HCT116 (cell line): ENCODE results near the gene TAGLN3. TPM values are rescaled to one million over a fixed set of nuclear protein-coding genes. Genes with fewer than 3 reads are reported as not detected.

Experiments
- ATAC-seq: fragments of 200-7000 bp; cut with Tn5 transposase; 2 replicates; pipeline ENCODE4 v1.9.1; 2020; ENCODE audit warnings: mild to moderate bottlenecking, moderate library complexity
- BruUV-seq: library from RNA; stranded (reverse); fragments of 400-500 nt; replicated peaks from 2 replicates; lab custom pipeline; 2021; lab: Mats Ljungman, UMichigan
- CTCF ChIA-PET: fragments of 300-600 bp; sonication (Branson Sonifier 250); formaldehyde crosslinking; loops from one replicate; lab custom pipeline; 2021; ENCODE audit warnings: antibody characterized with exemption; lab: Charles Lee
- POLR2A ChIA-PET: fragments of 300-600, 350-600 bp; sonication (Branson Sonifier 250); formaldehyde crosslinking; loops from one replicate; lab custom pipeline; 2021; ENCODE audit warnings: antibody characterized with exemption; lab: Charles Lee
- RAD21 ChIA-PET, 2 experiments: fragments of 300-600 bp; sonication (Branson Sonifier 250); formaldehyde crosslinking; loops; one replicate each; lab custom pipeline; 2023; ENCODE audit warnings: low total read pairs in 2 of 2; ENCODE audit not compliant: uncharacterized antibody in 2 of 2, unreplicated experiment in 2 of 2, low non-redundant PET in 1 of 2; lab: Charles Lee
- DNase-seq: peaks from one replicate; pipeline ENCODE4 v3.0.0-alpha.2; 2010; ENCODE audit warnings: low read depth, low spot score
- H2AFZ ChIP-seq: fragments of 200-600 bp; shearing (Covaris generic), sonication (generic); 2 replicates; pipeline ENCODE4 v1.6.1; 2017; ENCODE audit warnings: low read depth, mixed run types, mixed read lengths, antibody characterized with exemption, low read length; ENCODE audit not compliant: poor library complexity, severe bottlenecking
- H3K27ac ChIP-seq: 2 replicates; pipeline ENCODE4 v1.5.1; 2012; ENCODE audit warnings: low read depth, low read length
- H3K27me3 ChIP-seq: fragments of 200-600 bp; sonication (generic); 2 replicates; pipeline ENCODE4 v1.6.1; 2016; ENCODE audit warnings: mixed run types, low read length, mixed read lengths; ENCODE audit not compliant: insufficient read depth
- H3K36me3 ChIP-seq, 2 experiments: fragments of 200-500 bp in 1 of 2; fragments of 200-600 bp in 1 of 2; sonication (Bioruptor generic) in 1 of 2; sonication (generic) in 1 of 2; 2 replicates each; pipeline versions ENCODE4 v1.5.1 to v1.6.1; 2014 to 2016; ENCODE audit warnings: low read length in 2 of 2, inconsistent platforms in 1 of 2, mixed read lengths in 1 of 2, mixed run types in 1 of 2; ENCODE audit not compliant: insufficient read depth in 2 of 2, control insufficient read depth in 1 of 2
- H3K4me1 ChIP-seq, 2 experiments: fragments of 200-600 bp in 1 of 2; sonication (generic) in 1 of 2; 2 replicates each; pipeline versions ENCODE4 v1.5.1 to v1.6.1; 2012 to 2017; ENCODE audit warnings: low read length in 2 of 2, inconsistent platforms in 1 of 2, mild to moderate bottlenecking in 1 of 2, mixed read lengths in 1 of 2, mixed run types in 1 of 2, moderate library complexity in 1 of 2; ENCODE audit not compliant: insufficient read depth in 2 of 2, control insufficient read depth in 1 of 2
- H3K4me2 ChIP-seq: fragments of 200-600 bp; sonication (generic); 2 replicates; pipeline ENCODE4 v1.6.1; 2017; ENCODE audit warnings: mixed run types, low read length, mixed read lengths
- H3K4me3 ChIP-seq, 2 experiments: fragments of 200-600 bp in 1 of 2; sonication (generic) in 1 of 2; replicated peaks in 1 of 2; 2 replicates each; pipeline ENCODE4 v1.5.1; 2011 to 2016; ENCODE audit warnings: low read length in 2 of 2, control low read depth in 1 of 2, low read depth in 1 of 2, mild to moderate bottlenecking in 1 of 2, mixed read lengths in 1 of 2, mixed run types in 1 of 2
- H3K79me2 ChIP-seq: fragments of 200-600 bp; sonication (generic); 2 replicates; pipeline ENCODE4 v1.6.1; 2017; ENCODE audit warnings: mild to moderate bottlenecking, mixed run types, low read length, moderate library complexity, mixed read lengths; ENCODE audit not compliant: insufficient read depth
- H3K9ac ChIP-seq: fragments of 200-600 bp; sonication (generic); 2 replicates; pipeline ENCODE4 v1.6.1; 2016; ENCODE audit warnings: low read length, mixed read lengths
- H3K9me2 ChIP-seq: fragments of 200-600 bp; sonication (generic), shearing (Covaris generic); 2 replicates; pipeline ENCODE4 v1.6.1; 2017; ENCODE audit warnings: mixed run types, mild to moderate bottlenecking, moderate library complexity; ENCODE audit not compliant: insufficient read depth
- H3K9me3 ChIP-seq, 2 experiments: fragments of 200-500 bp in 1 of 2; fragments of 200-600 bp in 1 of 2; sonication (Bioruptor generic) in 1 of 2; sonication (generic) in 1 of 2; 2 replicates each; pipeline ENCODE4 v1.6.1; 2014 to 2017; ENCODE audit warnings: low read length in 2 of 2, mixed read lengths in 2 of 2, inconsistent platforms in 1 of 2, low read depth in 1 of 2, mild to moderate bottlenecking in 1 of 2, mixed run types in 1 of 2, moderate library complexity in 1 of 2; ENCODE audit not compliant: control insufficient read depth in 1 of 2, insufficient read depth in 1 of 2
- H4K20me1 ChIP-seq: fragments of 200-600 bp; sonication (generic), shearing (Covaris generic); 2 replicates; pipeline ENCODE4 v1.6.1; 2017; ENCODE audit warnings: mixed run types, mild to moderate bottlenecking, moderate library complexity; ENCODE audit not compliant: insufficient read depth
- ATF3 ChIP-seq: IDR thresholded peaks from 2 replicates; pipeline ENCODE4 v1.6.1; 2012
- CBX3 ChIP-seq: IDR thresholded peaks from 2 replicates; pipeline ENCODE4 v1.6.1; 2012; ENCODE audit warnings: low read depth
- CEBPB ChIP-seq: IDR thresholded peaks from 2 replicates; pipeline ENCODE4 v1.6.1; 2012; ENCODE audit warnings: low read depth
- EZH2 ChIP-seq: fragments of 200-600 bp; sonication (generic); IDR thresholded peaks from 2 replicates; pipeline ENCODE4 v1.6.1; 2017; ENCODE audit warnings: antibody characterized with exemption, mixed run types
- FOSL1 ChIP-seq: IDR thresholded peaks from 2 replicates; pipeline ENCODE4 v1.6.1; 2012; ENCODE audit warnings: low read depth
- JUND ChIP-seq: IDR thresholded peaks from 2 replicates; pipeline ENCODE4 v1.6.1; 2012
- POLR2A ChIP-seq: IDR thresholded peaks from 2 replicates; pipeline ENCODE4 v1.7.0; 2011; ENCODE audit warnings: borderline replicate concordance; ENCODE audit not compliant: insufficient read depth, insufficient read length; ENCODE audit errors: extremely low read depth
- SIN3A ChIP-seq: IDR thresholded peaks from 2 replicates; pipeline ENCODE4 v1.6.1; 2012; ENCODE audit warnings: low read depth
- SRF ChIP-seq: IDR thresholded peaks from 2 replicates; pipeline ENCODE4 v1.6.1; 2012; ENCODE audit warnings: low read depth
- TCF7L2 ChIP-seq: IDR thresholded peaks from 2 replicates; pipeline ENCODE4 v1.7.0; 2011; ENCODE audit warnings: borderline replicate concordance, inconsistent platforms; ENCODE audit not compliant: insufficient read depth, insufficient read length; ENCODE audit errors: extremely low read depth
- YY1 ChIP-seq: IDR thresholded peaks from 2 replicates; pipeline ENCODE4 v1.6.1; 2011; ENCODE audit warnings: low read length, low read depth, moderate library complexity, mild to moderate bottlenecking; ENCODE audit not compliant: insufficient replicate concordance; ENCODE audit errors: extremely low read depth
- ZNF274 ChIP-seq: fragments of 200-500 bp; sonication (Bioruptor generic); IDR thresholded peaks from 2 replicates; pipeline ENCODE4 v1.6.1; 2014; ENCODE audit warnings: mild to moderate bottlenecking, low read depth, low read length, inconsistent platforms
- intact Hi-C: fragments of 100-400 bp; cut with micrococcal nuclease; formaldehyde crosslinking; loops from 2 replicates; pipeline ENCODE4 v1.10.0; 2022
- total RNA-seq: library from RNA; stranded (reverse); gene quantifications from one replicate; pipeline ENCODE4 v1.2.1, GENCODE V29; 2021; ENCODE audit not compliant: unreplicated experiment
- TF ChIP-seq, protein P1 (sequence below), 3 experiments: fragments of 200-600 bp in 1 of 3; sonication (generic) in 1 of 3; IDR thresholded peaks in 2 of 3; conservative IDR thresholded peaks in 1 of 3; 2 replicates each; pipeline ENCODE4 v1.5.1; 2012 to 2017; ENCODE audit warnings: low read depth in 2 of 3, low read length in 2 of 3, antibody characterized with exemption in 1 of 3, borderline replicate concordance in 1 of 3, control low read depth in 1 of 3, mild to moderate bottlenecking in 1 of 3, mixed read lengths in 1 of 3, mixed run types in 1 of 3, moderate library complexity in 1 of 3; ENCODE audit not compliant: insufficient read depth in 1 of 3
- TF ChIP-seq, protein P2 (sequence below): IDR thresholded peaks from 2 replicates; pipeline ENCODE4 v1.6.1; 2011; ENCODE audit warnings: mild to moderate bottlenecking, low read length, moderate library complexity; ENCODE audit not compliant: insufficient replicate concordance; ENCODE audit errors: extremely low read depth
- TF ChIP-seq, protein P3 (sequence below): IDR thresholded peaks from 2 replicates; pipeline ENCODE4 v1.6.1; 2012; ENCODE audit warnings: low read depth

Gene TAGLN3
- total RNA-seq, 1 experiment from 2014 or later = 0.64 TPM

GRCh38 chr3:112035241-112035640, 36.5 kb downstream of the TAGLN3 start:
- intact Hi-C loops = no loop called here
- ChIA-PET RAD21 (no interaction called here), CTCF (interaction anchor here (1.9 kb wide), 1 partner anchor 9 kb away, joined by 8 read pairs; no protein-coding TSS in a partner anchor), POLR2A (no interaction called here)
- H3K4me1 ChIP-seq = no peaks in the 10 kb centered on the region
- H3K27ac ChIP-seq = no peak overlapping the region
- H3K9ac ChIP-seq = no peak overlapping the region
- no TSS peak for BruUV-seq
- no peaks in the 10 kb centered on the region for H3K9me2 ChIP-seq
- H3K9me3 ChIP-seq = no peaks in the 10 kb centered on the region
- H3K4me2 ChIP-seq = no peak overlapping the region
- DNase-seq = no peak
- H2AFZ ChIP-seq = no peak overlapping the region
- no peaks in the 10 kb centered on the region for H4K20me1 ChIP-seq
- no peaks in the 10 kb centered on the region for H3K27me3 ChIP-seq
- no peaks in the 10 kb centered on the region for H3K36me3 ChIP-seq
- H3K79me2 ChIP-seq = no peaks in the 10 kb centered on the region
- no peak for ATAC-seq
- TF ChIP-seq ZNF274 = no peak
- TF ChIP-seq TCF7L2 = no peak
- no peak for TF ChIP-seq SIN3A
- TF ChIP-seq ATF3 = no peak
- TF ChIP-seq, protein P1, sequence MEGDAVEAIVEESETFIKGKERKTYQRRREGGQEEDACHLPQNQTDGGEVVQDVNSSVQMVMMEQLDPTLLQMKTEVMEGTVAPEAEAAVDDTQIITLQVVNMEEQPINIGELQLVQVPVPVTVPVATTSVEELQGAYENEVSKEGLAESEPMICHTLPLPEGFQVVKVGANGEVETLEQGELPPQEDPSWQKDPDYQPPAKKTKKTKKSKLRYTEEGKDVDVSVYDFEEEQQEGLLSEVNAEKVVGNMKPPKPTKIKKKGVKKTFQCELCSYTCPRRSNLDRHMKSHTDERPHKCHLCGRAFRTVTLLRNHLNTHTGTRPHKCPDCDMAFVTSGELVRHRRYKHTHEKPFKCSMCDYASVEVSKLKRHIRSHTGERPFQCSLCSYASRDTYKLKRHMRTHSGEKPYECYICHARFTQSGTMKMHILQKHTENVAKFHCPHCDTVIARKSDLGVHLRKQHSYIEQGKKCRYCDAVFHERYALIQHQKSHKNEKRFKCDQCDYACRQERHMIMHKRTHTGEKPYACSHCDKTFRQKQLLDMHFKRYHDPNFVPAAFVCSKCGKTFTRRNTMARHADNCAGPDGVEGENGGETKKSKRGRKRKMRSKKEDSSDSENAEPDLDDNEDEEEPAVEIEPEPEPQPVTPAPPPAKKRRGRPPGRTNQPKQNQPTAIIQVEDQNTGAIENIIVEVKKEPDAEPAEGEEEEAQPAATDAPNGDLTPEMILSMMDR (IDR thresholded peaks at IDR 0.05 in 2 of 3, conservative IDR thresholded peaks at IDR 0.05 in 1 of 3; ENCODE audit: borderline replicate concordance in 1 of 3, insufficient read depth in 1 of 3, low read depth in 2 of 3, low read length in 2 of 3) = no peak
- no peak for TF ChIP-seq CBX3
- TF ChIP-seq POLR2A = no peak
- TF ChIP-seq EZH2 = no peak
- no peak for TF ChIP-seq CEBPB
- TF ChIP-seq YY1 = no peak
- TF ChIP-seq FOSL1 = no peak
- TF ChIP-seq SRF = no peak
- TF ChIP-seq, protein P2, sequence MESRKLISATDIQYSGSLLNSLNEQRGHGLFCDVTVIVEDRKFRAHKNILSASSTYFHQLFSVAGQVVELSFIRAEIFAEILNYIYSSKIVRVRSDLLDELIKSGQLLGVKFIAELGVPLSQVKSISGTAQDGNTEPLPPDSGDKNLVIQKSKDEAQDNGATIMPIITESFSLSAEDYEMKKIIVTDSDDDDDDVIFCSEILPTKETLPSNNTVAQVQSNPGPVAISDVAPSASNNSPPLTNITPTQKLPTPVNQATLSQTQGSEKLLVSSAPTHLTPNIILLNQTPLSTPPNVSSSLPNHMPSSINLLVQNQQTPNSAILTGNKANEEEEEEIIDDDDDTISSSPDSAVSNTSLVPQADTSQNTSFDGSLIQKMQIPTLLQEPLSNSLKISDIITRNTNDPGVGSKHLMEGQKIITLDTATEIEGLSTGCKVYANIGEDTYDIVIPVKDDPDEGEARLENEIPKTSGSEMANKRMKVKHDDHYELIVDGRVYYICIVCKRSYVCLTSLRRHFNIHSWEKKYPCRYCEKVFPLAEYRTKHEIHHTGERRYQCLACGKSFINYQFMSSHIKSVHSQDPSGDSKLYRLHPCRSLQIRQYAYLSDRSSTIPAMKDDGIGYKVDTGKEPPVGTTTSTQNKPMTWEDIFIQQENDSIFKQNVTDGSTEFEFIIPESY = no peak
- TF ChIP-seq JUND = no peak
- TF ChIP-seq, protein P3, sequence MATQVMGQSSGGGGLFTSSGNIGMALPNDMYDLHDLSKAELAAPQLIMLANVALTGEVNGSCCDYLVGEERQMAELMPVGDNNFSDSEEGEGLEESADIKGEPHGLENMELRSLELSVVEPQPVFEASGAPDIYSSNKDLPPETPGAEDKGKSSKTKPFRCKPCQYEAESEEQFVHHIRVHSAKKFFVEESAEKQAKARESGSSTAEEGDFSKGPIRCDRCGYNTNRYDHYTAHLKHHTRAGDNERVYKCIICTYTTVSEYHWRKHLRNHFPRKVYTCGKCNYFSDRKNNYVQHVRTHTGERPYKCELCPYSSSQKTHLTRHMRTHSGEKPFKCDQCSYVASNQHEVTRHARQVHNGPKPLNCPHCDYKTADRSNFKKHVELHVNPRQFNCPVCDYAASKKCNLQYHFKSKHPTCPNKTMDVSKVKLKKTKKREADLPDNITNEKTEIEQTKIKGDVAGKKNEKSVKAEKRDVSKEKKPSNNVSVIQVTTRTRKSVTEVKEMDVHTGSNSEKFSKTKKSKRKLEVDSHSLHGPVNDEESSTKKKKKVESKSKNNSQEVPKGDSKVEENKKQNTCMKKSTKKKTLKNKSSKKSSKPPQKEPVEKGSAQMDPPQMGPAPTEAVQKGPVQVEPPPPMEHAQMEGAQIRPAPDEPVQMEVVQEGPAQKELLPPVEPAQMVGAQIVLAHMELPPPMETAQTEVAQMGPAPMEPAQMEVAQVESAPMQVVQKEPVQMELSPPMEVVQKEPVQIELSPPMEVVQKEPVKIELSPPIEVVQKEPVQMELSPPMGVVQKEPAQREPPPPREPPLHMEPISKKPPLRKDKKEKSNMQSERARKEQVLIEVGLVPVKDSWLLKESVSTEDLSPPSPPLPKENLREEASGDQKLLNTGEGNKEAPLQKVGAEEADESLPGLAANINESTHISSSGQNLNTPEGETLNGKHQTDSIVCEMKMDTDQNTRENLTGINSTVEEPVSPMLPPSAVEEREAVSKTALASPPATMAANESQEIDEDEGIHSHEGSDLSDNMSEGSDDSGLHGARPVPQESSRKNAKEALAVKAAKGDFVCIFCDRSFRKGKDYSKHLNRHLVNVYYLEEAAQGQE = no peak
- no peak overlapping the region for H3K4me3 ChIP-seq
